Measurements from ENCODE around the gene RTP1.
"Not testable (repeated sequence)": the region's sequence is repeated elsewhere in the genome, so short reads cannot be mapped to it uniquely, and the experiment has no call there.

The RTP1 gene

GRCh38 chr3:187197335-187197649, at the start of gene RTP1:
Gene RTP1, plus strand, starts transcription at chr3:187197486. Its CDS starts 30 bp downstream, at chr3:187197516.
- DNase-seq (ENCODE audit: insufficient read length, low spot score) (no peak), FAIRE-seq (no peak)

- DNase-seq (ENCODE audit: insufficient read length, low spot score) (no peak), FAIRE-seq (no peak)
These were observed 47.1 kb upstream of the RTP1 start for GRCh38 chr3:187150186-187150585.

- FAIRE-seq (peak; percentile 40), DNase-seq (ENCODE audit: insufficient read length, low spot score) (no peak)
These were observed 46.7 kb upstream of the RTP1 start for GRCh38 chr3:187150599-187150998.

GRCh38 chr3:187161556-187161955, 35.7 kb upstream of the RTP1 start:
- FAIRE-seq: no peak

GRCh38 chr3:187162265-187162953, 34.9 kb upstream of the RTP1 start:
- FAIRE-seq: no peak
- no peak for DNase-seq (ENCODE audit: insufficient read length, low spot score)

More at GRCh38 chr3:187161556-187161955, 35.7 kb upstream of the RTP1 start:
- no peak for DNase-seq (ENCODE audit: insufficient read length, low spot score)

- FAIRE-seq: peak; percentile 65
- DNase-seq (ENCODE audit: insufficient read length, low spot score): no peak
These were observed 32.1 kb upstream of the RTP1 start for GRCh38 chr3:187165144-187165543.

GRCh38 chr3:187166750-187167149, 30.5 kb upstream of the RTP1 start:
- DNase-seq (ENCODE audit: insufficient read length, low spot score) (no peak), FAIRE-seq (no peak)

- DNase-seq (ENCODE audit: insufficient read length, low spot score) (no peak), FAIRE-seq (no peak)
These were observed 29.5 kb upstream of the RTP1 start for GRCh38 chr3:187167777-187168176.

- no peak for DNase-seq (ENCODE audit: insufficient read length, low spot score)
- FAIRE-seq: no peak
These were observed 27.9 kb upstream of the RTP1 start for GRCh38 chr3:187169231-187169960.

GRCh38 chr3:187170911-187171310, 26.4 kb upstream of the RTP1 start:
- not testable (repeated sequence) for FAIRE-seq; DNase-seq (ENCODE audit: insufficient read length, low spot score)

- DNase-seq (ENCODE audit: insufficient read length, low spot score) (no peak), FAIRE-seq (no peak)
These were observed 24.4 kb upstream of the RTP1 start for GRCh38 chr3:187172929-187173328.

GRCh38 chr3:187181454-187182170, 15.7 kb upstream of the RTP1 start:
- FAIRE-seq: no peak
- no peak for DNase-seq (ENCODE audit: insufficient read length, low spot score)

- DNase-seq (ENCODE audit: insufficient read length, low spot score) (no peak), FAIRE-seq (no peak)
These were observed 13.9 kb upstream of the RTP1 start for GRCh38 chr3:187183210-187183862.

GRCh38 chr3:187183903-187184302, 13.4 kb upstream of the RTP1 start:
- no peak for FAIRE-seq
- no peak for DNase-seq (ENCODE audit: insufficient read length, low spot score)

- DNase-seq (ENCODE audit: insufficient read length, low spot score): no peak
- no peak for FAIRE-seq
These were observed 11.5 kb upstream of the RTP1 start for GRCh38 chr3:187185759-187186158.

- FAIRE-seq (no peak), DNase-seq (ENCODE audit: insufficient read length, low spot score) (no peak)
These were observed 10.9 kb upstream of the RTP1 start for GRCh38 chr3:187186375-187186774.

- DNase-seq (ENCODE audit: insufficient read length, low spot score) (no peak), FAIRE-seq (no peak)
These were observed 10.4 kb upstream of the RTP1 start for GRCh38 chr3:187186801-187187421.

- FAIRE-seq (no peak), DNase-seq (ENCODE audit: insufficient read length, low spot score) (no peak)
These were observed 8.4 kb upstream of the RTP1 start for GRCh38 chr3:187188931-187189330.

- no peak for FAIRE-seq
- no peak for DNase-seq (ENCODE audit: insufficient read length, low spot score)
These were observed 6.0 kb upstream of the RTP1 start for GRCh38 chr3:187191271-187191670.

- FAIRE-seq: no peak
- no peak for DNase-seq (ENCODE audit: insufficient read length, low spot score)
These were observed 4.1 kb upstream of the RTP1 start for GRCh38 chr3:187193181-187193580.
